GM18508 (cell line): Measurements from ENCODE around the gene RXRA.

Experiments
- ATAC-seq: cut with Tn5 transposase; IDR thresholded peaks from one replicate; pipeline ENCODE4 v1.9.1; 2021; ENCODE audit warnings: moderate number of reproducible peaks; ENCODE audit not compliant: insufficient read depth, unreplicated experiment

RXRA gene

GRCh38 chr9:134321531-134321930 is 4.7 kb upstream of the RXRA start:
- no peak for ATAC-seq

- no peak for ATAC-seq
Observed at GRCh38 chr9:134321946-134322741, 4.1 kb upstream of the RXRA start.

GRCh38 chr9:134322781-134323241 is 3.4 kb upstream of the RXRA start:
- ATAC-seq, result no peak

- ATAC-seq, result no peak
Observed at GRCh38 chr9:134323741-134324358, 2.4 kb upstream of the RXRA start.

- no peak for ATAC-seq
Observed at GRCh38 chr9:134324359-134325095, 1.7 kb upstream of the RXRA start.

GRCh38 chr9:134325096-134325812 is 1.0 kb upstream of the RXRA start:
- no peak for ATAC-seq

- no peak for ATAC-seq
Observed at GRCh38 chr9:134326724-134327601, 708 bp downstream of the RXRA start.

- no peak for ATAC-seq
Observed at GRCh38 chr9:134327671-134328231, 1.5 kb downstream of the RXRA start.

GRCh38 chr9:134328341-134328840 is 2.1 kb downstream of the RXRA start:
- no peak for ATAC-seq

- no peak for ATAC-seq
Observed at GRCh38 chr9:134328841-134329575, 2.8 kb downstream of the RXRA start.

- ATAC-seq, result no peak
Observed at GRCh38 chr9:134329576-134329855, 3.3 kb downstream of the RXRA start.

GRCh38 chr9:134329886-134330285 is 3.6 kb downstream of the RXRA start:
- ATAC-seq, result no peak

- ATAC-seq, result no peak
Observed at GRCh38 chr9:134330590-134330989, 4.3 kb downstream of the RXRA start.

GRCh38 chr9:134331186-134332025 is 5.2 kb downstream of the RXRA start:
- ATAC-seq, result no peak

- no peak for ATAC-seq
Observed at GRCh38 chr9:134332266-134332665, 6.0 kb downstream of the RXRA start.

- ATAC-seq, result no peak
Observed at GRCh38 chr9:134332841-134333233, 6.6 kb downstream of the RXRA start.

- no peak for ATAC-seq
Observed at GRCh38 chr9:134333234-134333873, 7.1 kb downstream of the RXRA start.
